Breast epithelium (tissue), 3 donors: ENCODE measurements around the gene LMCD1.

Experiments
- CTCF ChIP-seq, 3 donors: fragments of 450-650 bp; IDR thresholded peaks; one replicate each; pipeline ENCODE4 v1.5.1; 2016 to 2017; ENCODE audit warnings: antibody characterized with exemption in 3 of 3, mild to moderate bottlenecking in 3 of 3, moderate library complexity in 3 of 3
- POLR2A ChIP-seq: fragments of 450-650 bp; IDR thresholded peaks from one replicate; pipeline ENCODE4 v1.6.1; 2016; ENCODE audit warnings: antibody characterized with exemption, mild to moderate bottlenecking, moderate library complexity
- POLR2AphosphoS5 ChIP-seq, 3 donors: sonication (generic); formaldehyde crosslinking; IDR thresholded peaks; one replicate each; pipeline ENCODE4 v1.6.1; 2017; ENCODE audit warnings: antibody characterized with exemption in 3 of 3

DNA sequence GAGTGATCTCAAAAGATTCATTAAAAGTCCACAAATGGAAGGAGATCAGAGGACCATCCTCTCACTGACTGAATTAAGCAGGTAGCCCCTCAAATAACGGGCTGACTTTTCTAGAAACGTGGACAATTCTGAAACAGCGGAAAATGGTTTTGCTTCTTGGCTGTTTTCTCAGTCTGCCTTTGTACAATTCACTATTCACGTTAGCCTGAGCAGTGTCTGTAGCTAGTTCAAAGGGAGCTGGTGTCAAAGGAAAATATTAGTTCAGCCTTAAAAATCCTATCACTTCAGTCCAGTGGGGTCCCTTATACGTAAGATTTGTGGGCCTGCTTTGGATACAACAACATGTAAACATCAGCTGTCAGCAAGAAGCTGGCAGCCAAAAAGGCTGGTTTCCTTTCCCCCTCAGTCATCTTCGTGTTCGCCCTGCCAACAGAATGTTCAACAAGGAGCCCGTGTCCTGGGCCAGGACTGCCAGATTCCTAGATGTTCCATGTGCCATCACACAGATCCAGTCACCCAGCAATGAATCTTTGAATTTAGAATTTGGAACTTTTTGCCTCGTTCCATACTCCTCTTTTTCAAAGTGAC, 19.3 kb downstream of the LMCD1 start:
- TF ChIP-seq POLR2A (no peak), CTCF (IDR thresholded peaks at IDR 0.05) (no peak), POLR2AphosphoS5 (IDR thresholded peaks at IDR 0.05) (no peak)
